NB4 (cell line): Measurements from ENCODE around the gene TEAD4.

ENCODE experiments used
- CTCF ChIP-seq: IDR thresholded peaks from one replicate; pipeline ENCODE4 v1.5.1; 2012; ENCODE audit warnings: low read depth, low read length
- POLR2A ChIP-seq: IDR thresholded peaks from 2 replicates; pipeline ENCODE4 v1.6.1; 2011; ENCODE audit warnings: mild to moderate bottlenecking; ENCODE audit not compliant: insufficient read length; ENCODE audit errors: extremely low read depth

DNA sequence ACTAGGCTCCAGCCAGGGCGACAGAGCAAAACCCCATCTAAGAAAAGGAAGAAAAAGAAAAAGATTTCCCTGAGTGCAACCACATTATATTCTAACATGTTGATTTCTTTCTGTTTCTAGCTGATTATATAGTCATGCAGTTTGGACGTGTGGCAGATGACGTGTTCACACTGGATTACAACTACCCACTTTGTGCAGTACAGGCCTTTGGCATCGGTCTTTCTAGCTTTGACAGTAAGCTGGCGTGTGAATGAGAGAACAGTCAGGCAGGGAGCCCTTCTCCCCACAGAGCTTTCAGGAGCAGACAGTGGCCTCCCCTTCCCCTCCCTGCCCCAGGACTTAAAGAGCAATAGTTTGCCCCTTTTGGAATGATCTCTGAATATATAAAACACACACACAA lies 20.0 kb upstream of the TEAD4 start:
- TF ChIP-seq CTCF (no peak), POLR2A (no peak)
